Prostate gland (tissue), 2 donors: ENCODE measurements around the gene TCP1. TPM values are rescaled to one million over a fixed set of nuclear protein-coding genes. Genes with fewer than 3 reads are reported as not detected.

Experiments
- DNase-seq: peaks from one replicate; pipeline ENCODE4 v3.0.0-alpha.2; 2019; ENCODE audit warnings: low spot score
- H3K27ac ChIP-seq, 2 donors: fragments of 200-600 bp; sonication (generic); 2 replicates each; pipeline ENCODE4 v1.5.1; 2017 to 2019
- H3K27me3 ChIP-seq: fragments of 200-600 bp; sonication (generic); replicated peaks from 2 replicates; pipeline ENCODE4 v1.5.1; 2019; ENCODE audit not compliant: insufficient read depth
- H3K36me3 ChIP-seq, 2 donors: fragments of 200-600 bp; sonication (generic); 1 replicate in 1 of 2; 2 replicates in 1 of 2; pipeline versions ENCODE4 v1.5.1 to v1.8.1; 2017 to 2019
- H3K4me1 ChIP-seq: fragments of 200-600 bp; sonication (generic); replicated peaks from 2 replicates; pipeline ENCODE4 v1.5.1; 2019
- H3K4me3 ChIP-seq, 2 donors: fragments of 200-600 bp; sonication (generic); 2 replicates each; pipeline ENCODE4 v1.5.1; 2017 to 2019
- H3K9me3 ChIP-seq: fragments of 200-600 bp; sonication (generic); 2 replicates; pipeline ENCODE4 v1.5.1; 2017
- POLR2A ChIP-seq: fragments of 450-650 bp; IDR thresholded peaks from one replicate; pipeline ENCODE4 v1.6.1; 2016; ENCODE audit warnings: antibody characterized with exemption, mild to moderate bottlenecking
- POLR2AphosphoS5 ChIP-seq: sonication (generic); formaldehyde crosslinking; IDR thresholded peaks from one replicate; pipeline ENCODE4 v1.6.1; 2017; ENCODE audit warnings: antibody characterized with exemption
- WGBS: methylation state at CpG from one replicate; pipeline ENCODE4 v1.1.5; 2018; 5-methylcytosine and 5-hydroxymethylcytosine counted together
- intact Hi-C: fragments of 100-400 bp; cut with DNase I; formaldehyde crosslinking; loops from one replicate; pipeline ENCODE4 v1.14.2; 2022
- total RNA-seq, 2 donors: library from RNA; depleted of rRNA; stranded (reverse); fragments of >200 nt; gene quantifications; one replicate each; pipeline ENCODE4 v1.1.0, GENCODE V29; 2016
- TF ChIP-seq, protein P1 (sequence below), 4 experiments: fragments of 200-600 bp in 2 of 4; fragments of 450-650 bp in 2 of 4; sonication (generic) in 2 of 4; IDR thresholded peaks; 1 replicate in 3 of 4; 2 replicates in 1 of 4; pipeline ENCODE4 v1.5.1; 2016 to 2019; ENCODE audit warnings: antibody characterized with exemption in 4 of 4, mild to moderate bottlenecking in 2 of 4, moderate library complexity in 2 of 4

TCP1 gene
- total RNA-seq, 2 donors from 2014 or later = 145 to 187 TPM

DNA sequence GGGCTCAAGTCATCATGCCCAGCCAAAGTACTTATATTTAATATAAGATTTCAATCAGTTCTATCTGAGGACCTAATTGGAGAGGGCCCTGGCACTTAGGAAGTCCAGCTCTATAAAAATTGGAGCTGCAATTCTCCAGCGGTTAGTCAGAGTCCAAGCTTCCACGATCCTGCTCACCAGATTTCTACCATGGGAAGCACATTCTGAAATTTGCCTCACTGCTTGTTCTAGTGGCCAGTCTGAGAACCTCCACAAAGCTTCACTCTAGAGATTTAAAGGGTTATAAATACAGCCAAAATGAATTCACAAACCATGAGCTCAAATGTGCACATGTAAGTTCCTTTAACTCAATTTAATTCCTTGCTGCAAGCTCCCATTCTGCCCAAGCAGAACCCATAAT, 44.2 kb upstream of the TCP1 start:
- no peak for DNase-seq
- Histone ChIP-seq H3K27me3 (no peaks in the 10 kb centered on the region), H3K9me3 (no peaks in the 10 kb centered on the region), H3K27ac (no peak overlapping the region), H3K36me3 (no peaks in the 10 kb centered on the region), H3K4me3 (no peak overlapping the region), H3K4me1 (no peaks in the 10 kb centered on the region)
- TF ChIP-seq POLR2A = no peak
- TF ChIP-seq POLR2AphosphoS5 = no peak
- TF ChIP-seq, protein P1, sequence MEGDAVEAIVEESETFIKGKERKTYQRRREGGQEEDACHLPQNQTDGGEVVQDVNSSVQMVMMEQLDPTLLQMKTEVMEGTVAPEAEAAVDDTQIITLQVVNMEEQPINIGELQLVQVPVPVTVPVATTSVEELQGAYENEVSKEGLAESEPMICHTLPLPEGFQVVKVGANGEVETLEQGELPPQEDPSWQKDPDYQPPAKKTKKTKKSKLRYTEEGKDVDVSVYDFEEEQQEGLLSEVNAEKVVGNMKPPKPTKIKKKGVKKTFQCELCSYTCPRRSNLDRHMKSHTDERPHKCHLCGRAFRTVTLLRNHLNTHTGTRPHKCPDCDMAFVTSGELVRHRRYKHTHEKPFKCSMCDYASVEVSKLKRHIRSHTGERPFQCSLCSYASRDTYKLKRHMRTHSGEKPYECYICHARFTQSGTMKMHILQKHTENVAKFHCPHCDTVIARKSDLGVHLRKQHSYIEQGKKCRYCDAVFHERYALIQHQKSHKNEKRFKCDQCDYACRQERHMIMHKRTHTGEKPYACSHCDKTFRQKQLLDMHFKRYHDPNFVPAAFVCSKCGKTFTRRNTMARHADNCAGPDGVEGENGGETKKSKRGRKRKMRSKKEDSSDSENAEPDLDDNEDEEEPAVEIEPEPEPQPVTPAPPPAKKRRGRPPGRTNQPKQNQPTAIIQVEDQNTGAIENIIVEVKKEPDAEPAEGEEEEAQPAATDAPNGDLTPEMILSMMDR (IDR thresholded peaks at IDR 0.05) = no peak
- 66% methylated on average over 2 of the region's 2 CpGs for WGBS
- intact Hi-C loops = no loop called here

DNA sequence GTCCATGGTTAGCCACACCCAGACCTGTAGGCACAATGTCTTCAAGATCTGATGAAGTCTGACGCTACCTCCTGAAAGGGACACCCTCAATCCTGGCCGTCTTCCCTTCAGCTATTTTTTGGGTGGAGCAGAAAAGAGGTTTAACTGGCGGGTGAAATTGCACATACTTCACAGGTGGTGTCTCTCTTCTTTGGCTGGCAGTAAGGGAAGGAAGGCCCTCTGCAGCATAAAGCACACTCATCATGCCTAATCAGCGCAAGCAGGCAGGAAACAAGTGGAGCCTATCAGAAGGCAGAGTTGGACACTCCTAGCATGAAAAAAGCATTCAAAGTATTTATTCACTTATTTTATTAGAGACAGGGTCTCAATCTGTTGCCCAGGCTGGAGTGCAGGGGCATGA, 43.5 kb upstream of the TCP1 start:
- WGBS = 52% methylated on average over 4 of the region's 4 CpGs
- TF ChIP-seq POLR2A (no peak), POLR2AphosphoS5 (no peak)
- TF ChIP-seq, protein P1 (IDR thresholded peaks at IDR 0.05) = no peak
- H3K27ac ChIP-seq = no peak overlapping the region
- no peaks in the 10 kb centered on the region for H3K36me3 ChIP-seq
- no peak overlapping the region for H3K4me3 ChIP-seq
- H3K4me1 ChIP-seq = no peaks in the 10 kb centered on the region
- DNase-seq = no peak
- no peaks in the 10 kb centered on the region for H3K9me3 ChIP-seq
- H3K27me3 ChIP-seq = no peaks in the 10 kb centered on the region
- intact Hi-C loops = no loop called here

DNA sequence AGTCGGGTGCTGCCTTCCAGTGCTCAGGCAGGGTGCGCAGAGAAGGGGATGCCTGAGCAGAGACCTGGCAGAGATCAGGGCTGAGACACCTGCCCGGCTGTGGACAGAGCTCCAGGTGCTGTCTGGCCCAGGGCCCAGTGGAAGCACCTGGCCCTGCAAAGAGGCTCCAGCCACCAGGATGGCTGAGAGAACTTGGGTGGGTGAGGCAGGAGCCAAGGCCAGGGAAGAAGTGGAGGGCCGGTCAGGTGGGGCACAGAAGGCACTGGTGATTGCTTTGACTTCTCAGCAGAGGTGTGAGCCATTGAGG, 41.9 kb upstream of the TCP1 start:
- H3K4me1 ChIP-seq = no peaks in the 10 kb centered on the region
- no peak overlapping the region for H3K4me3 ChIP-seq
- H3K36me3 ChIP-seq = no peaks in the 10 kb centered on the region
- TF ChIP-seq, protein P1 (IDR thresholded peaks at IDR 0.05) = no peak
- TF ChIP-seq POLR2AphosphoS5 = no peak
- no peak for DNase-seq
- WGBS = 48% methylated on average over 4 of the region's 4 CpGs
- no peak overlapping the region for H3K27ac ChIP-seq
- no peaks in the 10 kb centered on the region for H3K9me3 ChIP-seq
- no peaks in the 10 kb centered on the region for H3K27me3 ChIP-seq
- intact Hi-C loops = no loop called here

DNA sequence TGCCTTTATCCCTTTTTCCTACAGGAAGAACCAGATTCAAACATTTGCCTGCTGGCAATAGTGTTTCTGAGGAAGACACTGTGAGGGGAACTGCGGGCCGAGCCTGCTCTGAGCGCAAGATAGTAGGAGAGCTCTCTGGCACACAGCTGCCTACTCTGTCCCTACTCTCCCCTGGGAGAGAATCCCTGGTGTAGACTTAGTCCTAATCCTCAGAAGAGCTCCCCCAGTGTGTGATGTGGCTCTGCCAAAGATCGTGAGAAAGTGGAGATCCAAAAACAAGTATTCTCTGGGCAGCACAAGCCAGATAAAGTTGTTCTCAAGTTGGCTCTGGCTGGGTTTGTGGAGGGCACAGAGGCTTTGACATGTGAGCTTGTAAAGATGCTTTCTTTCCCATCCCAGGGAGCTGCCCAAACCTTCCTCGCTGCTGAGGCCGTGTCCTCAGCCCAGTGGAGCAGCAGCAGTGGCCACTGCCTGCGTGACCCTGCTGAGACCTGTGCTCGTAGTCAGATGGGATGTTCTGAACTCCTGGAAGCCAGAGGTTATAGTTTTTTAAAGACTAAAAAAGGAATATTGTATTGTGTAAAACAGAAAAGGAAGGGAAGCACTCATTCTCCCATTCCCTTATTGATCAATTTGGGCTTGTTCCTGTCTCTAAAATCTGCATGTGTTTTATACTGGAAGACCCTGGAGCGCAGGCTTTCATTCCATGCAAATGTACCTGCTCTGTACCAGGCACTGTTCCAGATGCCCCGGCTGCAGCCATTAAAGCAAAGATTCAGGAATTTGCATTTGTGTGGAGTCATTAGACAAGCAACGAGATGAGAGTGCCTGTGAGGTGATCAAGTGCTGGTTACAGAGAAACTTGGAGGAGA, 41.3 kb upstream of the TCP1 start:
- Histone ChIP-seq H3K27ac (no peak overlapping the region), H3K36me3 (no peaks in the 10 kb centered on the region), H3K9me3 (no peaks in the 10 kb centered on the region), H3K4me3 (no peak overlapping the region), H3K4me1 (no peaks in the 10 kb centered on the region), H3K27me3 (no peaks in the 10 kb centered on the region)
- no peak for TF ChIP-seq POLR2AphosphoS5
- no peak for TF ChIP-seq POLR2A
- TF ChIP-seq, protein P1 (IDR thresholded peaks at IDR 0.05) = no peak
- intact Hi-C loops = no loop called here
- no peak for DNase-seq
- WGBS = 52% methylated on average over 11 of the region's 11 CpGs

DNA sequence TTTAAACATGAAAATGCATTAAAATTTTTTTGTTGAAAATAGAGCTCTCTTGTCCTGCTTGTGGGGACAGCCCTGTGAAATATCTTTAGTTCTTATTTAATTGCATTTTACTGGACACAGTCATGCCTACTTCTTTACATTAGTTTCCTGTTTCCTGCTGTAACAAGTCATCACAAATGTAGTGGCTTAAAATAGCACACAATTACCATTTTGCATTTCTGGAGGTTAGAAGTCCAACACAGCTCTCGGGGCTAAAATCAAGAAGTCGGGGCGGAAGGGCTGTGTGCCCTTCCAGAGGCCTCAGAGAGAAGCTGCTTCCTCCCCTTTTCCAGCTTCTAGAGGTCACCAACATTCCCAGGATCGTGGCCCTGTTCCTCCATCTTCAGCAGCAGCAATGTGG, 40.1 kb upstream of the TCP1 start:
- intact Hi-C loops = no loop called here
- DNase-seq = no peak
- no peaks in the 10 kb centered on the region for H3K36me3 ChIP-seq

More for the DNA sequence above, 40.1 kb upstream of the TCP1 start:
- Histone ChIP-seq H3K27ac (no peak overlapping the region), H3K9me3 (no peaks in the 10 kb centered on the region), H3K4me3 (no peak overlapping the region), H3K4me1 (no peaks in the 10 kb centered on the region), H3K27me3 (no peaks in the 10 kb centered on the region)
- TF ChIP-seq POLR2AphosphoS5 (no peak), POLR2A (no peak)
- TF ChIP-seq, protein P1 (IDR thresholded peaks at IDR 0.05) = no peak
- WGBS = 67% methylated on average over 4 of the region's 4 CpGs
